Activated CD8-positive, alpha-beta T cell treated with anti-CD3 and anti-CD28 coated beads, Interleukin-2, amount 10 ng/mL, durations not matched to agents 7 days and 5 days (primary cell): ENCODE measurements around the gene GSTT4. TPM values are rescaled to one million over a fixed set of nuclear protein-coding genes. Genes with fewer than 3 reads are reported as not detected.
A peak's percentile ranks its signal among the peaks of the same experiment; 100 is the strongest.
"Not testable (repeated sequence)": the region's sequence is repeated elsewhere in the genome, so short reads cannot be mapped to it uniquely, and the experiment has no call there.

Experiments
- ATAC-seq: fragments of 150-1000 bp; cut with Tn5 transposase; one replicate; pipeline ENCODE4 v1.10.0; 2021; ENCODE audit warnings: moderate library complexity
- CTCF ChIA-PET: fragments of 350-600 bp; sonication (Branson Sonifier 250); formaldehyde crosslinking; loops from one replicate; lab custom pipeline; 2021; ENCODE audit warnings: antibody characterized with exemption; lab: Charles Lee
- POLR2A ChIA-PET: fragments of 350-600 bp; sonication (Branson Sonifier 250); formaldehyde crosslinking; loops from one replicate; lab custom pipeline; 2021; ENCODE audit warnings: antibody characterized with exemption; lab: Charles Lee
- DNase-seq: peaks from one replicate; pipeline ENCODE4 v3.0.0-alpha.2; 2020
- H3K27ac Mint-ChIP-seq: one replicate; pipeline ENCODE4 v1.8.0; 2021; ENCODE audit warnings: mild to moderate bottlenecking, mixed read lengths
- H3K27me3 Mint-ChIP-seq: one replicate; pipeline ENCODE4 v1.8.0; 2021; ENCODE audit warnings: low read depth, mixed read lengths
- H3K36me3 Mint-ChIP-seq: one replicate; pipeline ENCODE4 v1.8.0; 2021; ENCODE audit warnings: low read depth, mixed read lengths
- H3K4me1 Mint-ChIP-seq: one replicate; pipeline ENCODE4 v1.8.0; 2021; ENCODE audit warnings: low read depth, mixed read lengths
- H3K4me3 Mint-ChIP-seq: one replicate; pipeline ENCODE4 v1.8.0; 2021; ENCODE audit warnings: mild to moderate bottlenecking, mixed read lengths
- H3K9me3 Mint-ChIP-seq: one replicate; pipeline ENCODE4 v1.8.0; 2022; ENCODE audit warnings: mixed read lengths; ENCODE audit not compliant: insufficient read depth
- total RNA-seq, 2 experiments: library from RNA; stranded (reverse); gene quantifications; one replicate each; pipeline ENCODE4 v1.2.3, GENCODE V29; 2021

Gene GSTT4
- total RNA-seq, 2 experiments from 2014 or later = not detected

GRCh38 chr22:23986089-23986488 lies 19.2 kb downstream of the GSTT4 start:
- CTCF ChIA-PET, H3K27me3 Mint-ChIP-seq, POLR2A ChIA-PET, H3K4me1 Mint-ChIP-seq, H3K4me3 Mint-ChIP-seq, H3K36me3 Mint-ChIP-seq, DNase-seq, ATAC-seq, H3K9me3 Mint-ChIP-seq, H3K27ac Mint-ChIP-seq: not testable (repeated sequence)

DNA sequence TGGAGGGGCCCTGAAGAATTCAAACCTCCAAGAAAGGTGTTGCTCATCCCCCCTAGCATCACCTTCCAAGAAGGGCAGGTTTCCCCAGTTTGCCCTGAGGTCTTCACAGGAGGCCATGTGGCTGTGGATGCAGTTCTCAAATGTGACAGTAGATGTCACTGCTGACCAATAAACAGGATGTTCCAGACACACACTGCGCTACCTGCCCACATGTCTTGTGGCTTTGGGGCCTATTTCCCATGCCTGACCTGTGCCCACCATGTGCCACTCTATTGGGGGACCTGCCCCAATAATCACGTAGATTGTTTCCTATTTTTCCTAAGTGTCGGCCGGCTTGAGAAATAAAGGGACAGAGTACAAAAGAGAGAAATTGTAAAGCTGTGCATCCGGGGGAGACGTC lies 20.8 kb downstream of the GSTT4 start:
- ChIA-PET CTCF (no interaction called here), POLR2A (no interaction called here)
- Mint-ChIP-seq H3K27me3 (no peaks in the 10 kb centered on the region), H3K9me3 (no peaks in the 10 kb centered on the region), H3K4me1 (no peaks in the 10 kb centered on the region), H3K36me3 (no peaks in the 10 kb centered on the region), H3K27ac (no peak overlapping the region), H3K4me3 (no peak overlapping the region)
- DNase-seq (no peak), ATAC-seq (no peak)

- not testable (repeated sequence) for H3K4me1 Mint-ChIP-seq
These were observed 24.7 kb downstream of the GSTT4 start for GRCh38 chr22:23980567-23980966.

DNA sequence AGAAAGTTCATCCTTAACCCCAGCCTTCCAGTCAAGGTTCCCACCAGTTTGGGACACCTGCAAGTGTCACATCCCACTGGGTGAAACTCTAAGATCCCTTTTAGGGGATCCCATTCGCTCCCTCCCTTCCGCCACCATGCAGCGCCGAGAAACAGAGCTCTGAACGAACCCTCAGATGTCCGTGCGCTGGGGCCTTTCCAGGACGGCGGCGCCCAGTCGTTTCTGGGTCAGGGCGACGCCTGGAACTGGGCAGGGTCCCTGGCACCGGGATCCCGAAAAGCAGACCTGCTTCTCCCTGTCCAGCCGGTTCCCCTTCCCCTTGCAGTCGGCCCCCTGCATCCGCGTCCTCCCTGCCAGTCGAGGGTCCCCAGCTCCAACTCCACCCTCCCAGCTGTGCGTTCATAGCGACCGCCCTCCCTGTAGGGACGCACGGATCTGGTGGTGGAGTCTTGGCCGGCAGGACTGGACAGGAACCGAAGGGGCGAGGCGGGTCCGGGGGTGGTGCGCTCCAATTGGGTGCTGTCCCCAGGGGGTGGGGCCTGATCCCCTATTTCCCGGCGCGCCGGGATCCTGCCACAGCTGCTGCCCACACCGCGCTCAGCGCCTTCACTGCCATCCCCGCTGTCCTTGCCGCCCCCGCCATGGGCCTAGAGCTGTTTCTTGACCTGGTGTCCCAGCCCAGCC lies 25.6 kb downstream of the GSTT4 start, which contains the start of gene GSTT2:
TSS of gene GSTT2 (plus strand) at position 578 of the 684 bp plus-strand sequence.
- H3K9me3 Mint-ChIP-seq, H3K27ac Mint-ChIP-seq, H3K4me3 Mint-ChIP-seq, POLR2A ChIA-PET, H3K36me3 Mint-ChIP-seq, CTCF ChIA-PET, H3K27me3 Mint-ChIP-seq, DNase-seq, H3K4me1 Mint-ChIP-seq: not testable (repeated sequence)
- ATAC-seq = peak; percentile 46

More at GRCh38 chr22:23980567-23980966, 24.7 kb downstream of the GSTT4 start:
- CTCF ChIA-PET, H3K4me3 Mint-ChIP-seq, ATAC-seq, H3K9me3 Mint-ChIP-seq, H3K27ac Mint-ChIP-seq, POLR2A ChIA-PET, H3K36me3 Mint-ChIP-seq, DNase-seq, H3K27me3 Mint-ChIP-seq: not testable (repeated sequence)

DNA sequence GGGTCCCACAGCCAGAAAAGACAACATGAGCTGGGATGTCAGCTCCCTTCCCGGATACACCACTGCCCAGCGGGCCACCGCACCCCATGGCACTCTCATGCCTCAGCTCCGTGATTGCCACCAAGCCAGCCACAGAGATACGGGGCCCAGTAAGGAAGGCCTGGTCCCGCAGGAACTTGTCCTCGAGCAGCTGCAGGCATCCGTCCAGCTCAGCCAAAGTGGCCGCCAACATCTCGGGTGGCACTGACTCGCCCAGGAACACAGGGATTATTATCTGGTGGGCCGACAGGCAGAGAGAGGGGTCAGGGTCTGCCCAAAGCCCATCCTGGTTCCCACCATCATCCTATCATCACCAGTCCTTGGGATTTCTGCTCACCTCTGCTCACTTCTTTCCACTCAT lies 27.9 kb downstream of the GSTT4 start:
- ATAC-seq, H3K27ac Mint-ChIP-seq, H3K4me3 Mint-ChIP-seq, H3K4me1 Mint-ChIP-seq, CTCF ChIA-PET, POLR2A ChIA-PET, H3K27me3 Mint-ChIP-seq, DNase-seq, H3K36me3 Mint-ChIP-seq, H3K9me3 Mint-ChIP-seq: not testable (repeated sequence)

DNA sequence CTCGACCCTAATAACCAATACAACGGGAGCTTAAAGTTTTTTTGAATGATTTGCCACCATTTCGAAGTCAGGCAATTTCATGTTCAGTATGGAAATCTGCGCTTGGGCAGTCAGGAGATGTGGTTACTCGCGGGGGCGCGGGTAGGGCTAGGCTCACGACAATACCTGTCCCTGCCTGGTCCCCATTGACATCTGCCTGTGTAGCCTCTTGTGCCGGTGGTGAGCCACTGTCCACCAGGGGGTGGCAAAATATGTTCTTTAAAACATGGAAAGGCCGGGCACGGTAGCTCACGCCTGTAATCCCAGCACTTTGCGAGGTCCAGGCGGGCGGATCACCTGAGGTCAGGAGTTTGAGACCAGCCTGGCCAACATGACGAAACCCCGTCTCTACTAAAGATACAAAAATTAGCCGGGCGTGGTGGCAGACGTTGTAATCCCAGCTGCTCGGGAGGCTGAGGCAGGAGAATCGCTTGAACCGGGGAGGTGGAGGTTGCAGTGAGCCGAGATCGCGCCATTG lies 30.4 kb downstream of the GSTT4 start:
- H3K4me1 Mint-ChIP-seq, DNase-seq, CTCF ChIA-PET, H3K4me3 Mint-ChIP-seq, POLR2A ChIA-PET, H3K27me3 Mint-ChIP-seq, H3K9me3 Mint-ChIP-seq, H3K27ac Mint-ChIP-seq: not testable (repeated sequence)
- ATAC-seq = peak; percentile 43
- peaks cover 21% of the 10 kb centered on the region for H3K36me3 Mint-ChIP-seq

GRCh38 chr22:23974345-23974744 lies 30.9 kb downstream of the GSTT4 start, which contains the start of gene DDT:
Gene DDT (minus strand): TSS chr22:23974441. CDS start chr22:23974414, 27 bp downstream.
- POLR2A ChIA-PET, H3K27ac Mint-ChIP-seq, H3K4me1 Mint-ChIP-seq, H3K4me3 Mint-ChIP-seq, DNase-seq, H3K9me3 Mint-ChIP-seq, CTCF ChIA-PET, H3K27me3 Mint-ChIP-seq: not testable (repeated sequence)
- ATAC-seq = peak; percentile 99
- H3K36me3 Mint-ChIP-seq = peaks cover 27% of the 10 kb centered on the region

- ATAC-seq, H3K4me1 Mint-ChIP-seq, H3K9me3 Mint-ChIP-seq, H3K27ac Mint-ChIP-seq, DNase-seq, H3K27me3 Mint-ChIP-seq, POLR2A ChIA-PET, CTCF ChIA-PET: not testable (repeated sequence)
- Mint-ChIP-seq H3K36me3 (peaks cover 31% of the 10 kb centered on the region), H3K4me3 (peak overlapping the region; percentile 28)
These were observed 33.3 kb downstream of the GSTT4 start for GRCh38 chr22:23971927-23972326.

DNA sequence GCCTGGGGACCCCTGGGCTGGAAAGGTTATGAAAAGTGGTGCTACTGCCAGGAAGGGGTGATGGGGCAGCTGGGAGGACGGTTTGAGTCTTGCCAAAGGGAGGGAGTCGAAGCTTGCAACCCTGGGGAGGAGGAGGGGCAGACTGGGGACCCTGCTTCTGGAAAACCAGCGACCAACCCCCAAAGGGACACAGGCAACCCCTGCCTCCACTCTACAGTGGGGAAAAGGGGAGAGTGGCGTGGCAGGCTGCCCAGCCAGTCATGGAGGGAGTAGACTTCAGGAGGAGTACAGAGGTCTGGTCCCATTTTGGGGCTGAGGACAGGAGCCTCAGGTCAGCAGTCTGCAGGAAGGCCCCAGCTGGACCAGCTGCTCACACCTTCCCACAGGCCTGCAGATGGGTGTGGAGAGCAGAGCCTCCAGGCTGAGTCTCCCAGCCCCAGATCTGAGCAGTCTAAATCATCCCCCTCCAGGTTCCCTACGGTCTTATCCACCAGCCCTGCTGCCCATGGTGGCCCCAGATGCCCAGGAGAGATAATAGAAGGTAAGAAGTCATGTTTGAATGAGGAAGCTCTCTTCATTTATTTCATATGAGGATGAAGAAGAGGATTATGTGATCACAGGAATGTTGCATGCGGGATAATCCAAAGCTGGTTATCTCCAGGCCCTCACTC lies 34.3 kb downstream of the GSTT4 start:
- Mint-ChIP-seq H3K4me1 (peaks cover 9% of the 10 kb centered on the region), H3K27me3 (no peaks in the 10 kb centered on the region), H3K36me3 (peaks cover 31% of the 10 kb centered on the region), H3K4me3 (no peak overlapping the region), H3K27ac (no peak overlapping the region), H3K9me3 (no peaks in the 10 kb centered on the region)
- no peak for ATAC-seq
- ChIA-PET CTCF (no interaction called here), POLR2A (interaction anchor here (0.7 to 1.0 kb wide), 2 partner anchors 76 to 100 kb away, joined by 3 read pairs; partner anchors contain the start of gene MIF)
- no peak for DNase-seq

- H3K9me3 Mint-ChIP-seq = no peaks in the 10 kb centered on the region
- H3K36me3 Mint-ChIP-seq = peaks cover 31% of the 10 kb centered on the region
- ChIA-PET CTCF (no interaction called here), POLR2A (no interaction called here)
- DNase-seq (no peak), ATAC-seq (no peak)
- H3K27ac Mint-ChIP-seq = peak overlapping the region; percentile 1
- H3K4me3 Mint-ChIP-seq = no peak overlapping the region
- H3K4me1 Mint-ChIP-seq = peaks cover 9% of the 10 kb centered on the region
- no peaks in the 10 kb centered on the region for H3K27me3 Mint-ChIP-seq
These were observed 35.0 kb downstream of the GSTT4 start for GRCh38 chr22:23970201-23970641.

- Mint-ChIP-seq H3K4me3 (no peak overlapping the region), H3K27me3 (no peaks in the 10 kb centered on the region), H3K27ac (no peak overlapping the region), H3K36me3 (peaks cover 31% of the 10 kb centered on the region), H3K4me1 (peaks cover 9% of the 10 kb centered on the region), H3K9me3 (no peaks in the 10 kb centered on the region)
- ChIA-PET CTCF (no interaction called here), POLR2A (no interaction called here)
- DNase-seq = no peak
- ATAC-seq = no peak
These were observed 36.2 kb downstream of the GSTT4 start for GRCh38 chr22:23969071-23969470.

- not testable (repeated sequence) for H3K27me3 Mint-ChIP-seq
- peaks cover 26% of the 10 kb centered on the region for H3K36me3 Mint-ChIP-seq
These were observed 38.7 kb downstream of the GSTT4 start, which contains the start of gene DDTL for GRCh38 chr22:23966568-23966967. Gene DDTL (plus strand): TSS chr22:23966888. CDS start chr22:23966915, 27 bp downstream.

More at GRCh38 chr22:23966568-23966967, 38.7 kb downstream of the GSTT4 start, which contains the start of gene DDTL:
- DNase-seq, H3K27ac Mint-ChIP-seq, POLR2A ChIA-PET, CTCF ChIA-PET, H3K4me1 Mint-ChIP-seq, H3K9me3 Mint-ChIP-seq, H3K4me3 Mint-ChIP-seq: not testable (repeated sequence)
- ATAC-seq = peak; percentile 100
